Transverse colon (tissue), 4 donors: Measurements from ENCODE around the gene NNAT. TPM values are rescaled to one million over a fixed set of nuclear protein-coding genes. Genes with fewer than 3 reads are reported as not detected.
A peak's percentile ranks its signal among the peaks of the same experiment; 100 is the strongest.

Experiments used
- DNase-seq: peaks from one replicate; pipeline ENCODE4 v3.0.0-alpha.2; 2019
- H3K27ac ChIP-seq, 4 donors: fragments of 200-600 bp; sonication (generic); 2 replicates each; pipeline ENCODE4 v1.5.1; 2016 to 2018; ENCODE audit warnings: inconsistent platforms in 4 of 4
- H3K27me3 ChIP-seq: fragments of 200-600 bp; sonication (generic); 2 replicates; pipeline ENCODE4 v1.5.1; 2017; ENCODE audit warnings: inconsistent platforms
- H3K36me3 ChIP-seq, 4 donors: fragments of 200-600 bp; sonication (generic); 2 replicates each; pipeline ENCODE4 v1.5.1; 2017 to 2019; ENCODE audit warnings: inconsistent platforms in 4 of 4
- H3K4me1 ChIP-seq, 4 donors: fragments of 200-600 bp; sonication (generic); 2 replicates each; pipeline ENCODE4 v1.5.1; 2017 to 2020; ENCODE audit warnings: inconsistent platforms in 4 of 4
- H3K4me3 ChIP-seq, 4 donors: fragments of 200-600 bp; sonication (generic); 1 replicate in 1 of 4; 2 replicates in 3 of 4; pipeline versions ENCODE4 v1.5.1 to v1.6.1; 2017 to 2019; ENCODE audit warnings: inconsistent platforms in 4 of 4
- H3K9me3 ChIP-seq, 2 donors: fragments of 200-600 bp; sonication (generic); 2 replicates each; pipeline ENCODE4 v1.5.1; 2017 to 2019; ENCODE audit warnings: inconsistent platforms in 2 of 2
- CTCF ChIP-seq, 5 experiments: fragments of 200-600 bp in 3 of 5; fragments of 450-650 bp in 2 of 5; sonication (generic) in 3 of 5; IDR thresholded peaks; 1 replicate in 2 of 5; 2 replicates in 3 of 5; pipeline ENCODE4 v1.5.1; 2016 to 2017; ENCODE audit warnings: antibody characterized with exemption in 5 of 5, inconsistent platforms in 3 of 5, mild to moderate bottlenecking in 2 of 5, moderate library complexity in 1 of 5
- EP300 ChIP-seq: sonication (generic); formaldehyde crosslinking; IDR thresholded peaks from one replicate; pipeline ENCODE4 v1.6.1; 2017; ENCODE audit warnings: antibody characterized with exemption, low read depth
- POLR2A ChIP-seq: fragments of 450-650 bp; IDR thresholded peaks from one replicate; pipeline ENCODE4 v1.6.1; 2016; ENCODE audit warnings: antibody characterized with exemption, mild to moderate bottlenecking, moderate library complexity
- POLR2AphosphoS5 ChIP-seq, 3 donors: sonication (generic); formaldehyde crosslinking; IDR thresholded peaks; one replicate each; pipeline ENCODE4 v1.6.1; 2016; ENCODE audit warnings: antibody characterized with exemption in 3 of 3
- WGBS, 2 donors: methylation state at CpG; one replicate each; pipeline ENCODE4 v1.1.5; 2018; ENCODE audit warnings: low coverage in 1 of 2; 5-methylcytosine and 5-hydroxymethylcytosine counted together
- in situ Hi-C, 4 donors: fragments of 200-750 bp; cut with MboI; loops; one replicate each; pipeline versions ENCODE4 v1.15.0 to v1.15.1; 2017; ENCODE audit warnings: low sequenced_read_pairs in 3 of 4, low pct_ligation_motif_present in 1 of 4, low pct_unique_long_range_greater_than_20kb in 1 of 4
- intact Hi-C: fragments of 100-400 bp; cut with DNase I; formaldehyde crosslinking; loops from one replicate; pipeline ENCODE4 v1.15.1; 2023; ENCODE audit warnings: low total_unique reads
- total RNA-seq, 4 donors: library from RNA; depleted of rRNA; stranded (reverse); fragments of >200 nt; gene quantifications; one replicate each; pipeline ENCODE4 v1.1.0, GENCODE V29; 2016

The NNAT gene
- total RNA-seq, 4 donors from 2014 or later, result 11.3 to 33.0 (median 14.3) TPM

GRCh38 chr20:37516811-37517750 is 4.0 kb upstream of the NNAT start:
- peaks cover 0 to 15% (median 0%) of the 10 kb centered on the region in 4 donors for H3K36me3 ChIP-seq
- in situ Hi-C loops, result loop anchor here in 1 of 4 donors (10.0 kb wide), 1 partner anchor 122 kb away; no protein-coding TSS in a partner anchor
- intact Hi-C loops, result no loop called here
- DNase-seq, result peak; percentile 7
- no peaks in the 10 kb centered on the region for H3K9me3 ChIP-seq
- H3K4me1 ChIP-seq, result peaks cover 3 to 54% (median 31%) of the 10 kb centered on the region in 4 donors
- 40 to 55% methylated on average over 5 to 13 of the region's 13 CpGs for WGBS, 2 donors
- peak in 1 of 3 donors; percentile 11 for TF ChIP-seq POLR2AphosphoS5 (IDR thresholded peaks at IDR 0.05)
- no peak for TF ChIP-seq EP300
- H3K27me3 ChIP-seq, result no peaks in the 10 kb centered on the region
- H3K27ac ChIP-seq, result peak overlapping the region; percentile 37 to 93 (median 76)
- H3K4me3 ChIP-seq, result no peak overlapping the region

- DNase-seq, result peak; percentile 4
- 77 to 90% methylated on average over 7 of the region's 7 CpGs for WGBS, 2 donors
- Histone ChIP-seq H3K9me3 (no peaks in the 10 kb centered on the region), H3K4me3 (no peak overlapping the region), H3K4me1 (peaks cover 3 to 64% (median 39%) of the 10 kb centered on the region in 4 donors), H3K27me3 (no peaks in the 10 kb centered on the region), H3K36me3 (peaks cover 0 to 15% (median 0%) of the 10 kb centered on the region in 4 donors), H3K27ac (peak overlapping the region; percentile 55 to 93 (median 76))
- intact Hi-C loops (no loop called here), in situ Hi-C loops (loop anchor here in 1 of 4 donors (10.0 kb wide), 1 partner anchor 123 kb away; no protein-coding TSS in a partner anchor)
- TF ChIP-seq EP300, result no peak
- TF ChIP-seq POLR2A, result no peak
- TF ChIP-seq CTCF (IDR thresholded peaks at IDR 0.05), result no peak
- no peak for TF ChIP-seq POLR2AphosphoS5 (IDR thresholded peaks at IDR 0.05)
Measured at GRCh38 chr20:37518059-37518458, 3.0 kb upstream of the NNAT start.

GRCh38 chr20:37518606-37519507 is 2.2 kb upstream of the NNAT start:
- in situ Hi-C loops, result loop anchor here in 1 of 4 donors (10.0 kb wide), 1 partner anchor 124 kb away; no protein-coding TSS in a partner anchor
- 80 to 93% methylated on average over 9 to 30 of the region's 30 CpGs for WGBS, 2 donors
- Histone ChIP-seq H3K4me1 (peaks cover 3 to 70% (median 43%) of the 10 kb centered on the region in 4 donors), H3K4me3 (no peak overlapping the region), H3K9me3 (no peaks in the 10 kb centered on the region), H3K36me3 (peaks cover 0 to 15% (median 0%) of the 10 kb centered on the region in 4 donors), H3K27me3 (no peaks in the 10 kb centered on the region), H3K27ac (peak overlapping the region; percentile 64 to 93 (median 77))
- DNase-seq, result peak; percentile 30
- intact Hi-C loops, result no loop called here
- TF ChIP-seq CTCF (IDR thresholded peaks at IDR 0.05) (no peak), EP300 (no peak), POLR2A (no peak), POLR2AphosphoS5 (IDR thresholded peaks at IDR 0.05) (no peak)

- no peaks in the 10 kb centered on the region for H3K27me3 ChIP-seq
- intact Hi-C loops (loop anchor here (10.0 kb wide), 1 partner anchor 315 kb away; no protein-coding TSS in a partner anchor), in situ Hi-C loops (loop anchor here in 1 of 4 donors (10.0 kb wide), 1 partner anchor 125 kb away; no protein-coding TSS in a partner anchor)
- no peak overlapping the region for H3K4me3 ChIP-seq
- H3K4me1 ChIP-seq, result peaks cover 12 to 79% (median 52%) of the 10 kb centered on the region in 4 donors
- WGBS, 2 donors, result 75 to 87% methylated on average over 4 to 39 of the region's 39 CpGs
- H3K9me3 ChIP-seq, result no peaks in the 10 kb centered on the region
- DNase-seq, result peak; percentile 8
- peaks cover 0 to 7% (median 0%) of the 10 kb centered on the region in 4 donors for H3K36me3 ChIP-seq
- H3K27ac ChIP-seq, result peak overlapping the region; percentile 64 to 93 (median 77)
- no peak for TF ChIP-seq POLR2A
- TF ChIP-seq EP300, result no peak
- no peak for TF ChIP-seq CTCF (IDR thresholded peaks at IDR 0.05)
- no peak for TF ChIP-seq POLR2AphosphoS5 (IDR thresholded peaks at IDR 0.05)
Measured at GRCh38 chr20:37519508-37520418, 1.3 kb upstream of the NNAT start.
